ENCODE results near the gene MEAF6.

MEAF6 gene

DNA sequence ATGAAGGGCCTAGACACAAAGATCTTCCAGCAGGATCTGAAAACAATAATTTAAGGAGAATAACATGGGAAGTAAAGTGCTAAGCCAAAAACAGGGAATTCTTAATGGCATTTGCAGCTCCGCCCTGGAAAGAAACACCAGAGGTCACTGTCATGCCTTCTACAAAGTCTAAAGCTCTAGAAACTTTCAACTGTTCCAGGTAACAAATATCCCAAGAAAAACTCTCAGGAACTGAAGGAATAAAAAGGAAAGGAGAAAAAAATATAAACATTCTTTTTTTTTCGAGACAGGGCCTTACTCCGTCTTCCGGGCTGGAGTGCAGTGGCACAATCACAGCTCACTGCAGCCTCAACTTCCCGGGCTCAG lies 27.0 kb downstream of the MEAF6 start:
- in situ Hi-C loops (cut with MboI; ENCODE audit: low pct_unique_long_range_greater_than_20kb, low sequenced_read_pairs) = no loop called here

DNA sequence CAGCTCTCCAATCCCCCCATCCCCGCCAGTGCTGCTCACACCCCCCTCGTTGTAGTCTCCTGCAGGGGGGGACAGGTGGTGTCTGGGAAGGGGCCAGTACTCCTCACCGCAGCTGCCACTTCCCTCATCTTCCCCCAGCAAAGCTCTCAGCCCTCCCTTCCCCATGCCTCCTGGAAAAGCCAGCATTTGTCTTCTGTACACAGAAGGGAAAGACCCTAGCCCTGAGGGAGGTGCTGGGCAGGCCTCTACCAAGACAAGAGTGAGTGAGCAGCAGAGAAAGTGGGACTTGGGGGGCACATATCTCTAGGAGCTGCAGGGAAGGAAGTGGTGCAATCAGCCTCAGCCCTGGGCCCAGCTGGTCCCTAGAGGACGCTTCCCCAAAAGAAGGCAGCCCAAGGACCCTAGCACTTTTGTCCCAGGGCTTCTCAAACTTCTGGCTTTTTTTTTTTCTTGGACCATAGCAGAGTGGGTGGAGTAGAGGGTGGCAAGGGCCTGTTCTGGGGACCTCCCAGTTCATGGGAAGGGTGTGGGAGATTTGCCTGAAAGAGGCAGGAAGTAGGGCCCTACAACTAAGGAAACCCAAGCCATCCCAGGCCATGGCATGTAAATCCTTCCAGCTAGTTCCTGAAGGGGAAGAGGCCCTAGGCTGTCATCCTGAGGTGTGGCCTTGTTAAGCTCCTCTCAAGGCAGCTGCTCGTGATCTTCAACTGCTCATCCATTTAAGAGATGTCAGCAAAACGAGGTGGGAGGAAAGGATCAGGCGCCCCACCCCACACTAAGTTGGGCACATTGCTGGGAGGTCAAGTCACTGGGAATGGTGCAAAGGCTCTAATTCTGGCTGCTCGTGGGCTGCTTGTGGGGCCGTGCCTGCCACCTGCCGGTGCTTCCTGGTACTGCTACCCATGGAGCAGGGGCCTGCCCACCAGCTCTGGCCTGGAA lies 27.6 kb downstream of the MEAF6 start:
- in situ Hi-C loops (cut with MboI; ENCODE audit: low pct_unique_long_range_greater_than_20kb, low sequenced_read_pairs) = no loop called here
- peak; percentile 85 for DNase-seq

More for the DNA sequence above, 27.0 kb downstream of the MEAF6 start:
- DNase-seq = no peak

DNA sequence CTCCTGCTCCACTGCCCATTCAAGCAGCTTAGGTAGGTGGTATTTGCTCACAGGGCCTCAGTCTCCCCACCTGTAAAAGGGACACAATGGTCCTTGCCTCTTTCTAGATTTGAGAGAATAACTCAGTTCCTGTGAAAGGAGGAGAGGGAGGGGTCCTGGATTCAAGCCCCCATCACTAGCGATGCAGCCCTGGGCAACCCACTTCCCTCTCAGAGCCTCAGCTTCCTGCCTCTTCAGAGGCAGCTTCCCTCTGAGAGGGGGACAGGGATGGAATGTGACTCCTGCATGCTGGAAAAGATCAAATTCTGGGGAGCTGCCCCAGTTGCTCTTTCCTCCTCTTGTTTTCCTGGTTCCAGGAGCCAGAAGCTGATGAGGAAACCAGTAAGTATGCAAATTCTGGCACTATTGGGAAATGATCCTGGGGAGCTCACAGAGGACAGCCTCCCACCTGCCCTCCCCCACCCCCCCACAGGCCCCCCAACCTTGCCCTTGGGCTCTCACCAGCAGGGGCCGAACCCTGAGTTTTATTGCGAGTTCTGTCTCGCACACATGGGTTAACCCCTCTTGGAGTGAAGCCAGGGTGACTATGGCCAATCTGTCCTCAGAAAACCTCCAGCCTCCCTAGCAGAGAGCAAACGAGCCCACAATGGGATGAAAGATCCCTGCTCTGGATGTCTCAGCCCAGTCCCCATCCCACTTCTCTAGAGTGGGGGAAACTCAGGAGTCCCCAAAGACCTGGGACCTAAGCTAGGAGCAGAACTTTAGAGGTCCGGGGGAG lies 28.5 kb downstream of the MEAF6 start:
- DNase-seq = no peak
- in situ Hi-C loops (cut with MboI; ENCODE audit: low pct_unique_long_range_greater_than_20kb, low sequenced_read_pairs) = no loop called here

DNA sequence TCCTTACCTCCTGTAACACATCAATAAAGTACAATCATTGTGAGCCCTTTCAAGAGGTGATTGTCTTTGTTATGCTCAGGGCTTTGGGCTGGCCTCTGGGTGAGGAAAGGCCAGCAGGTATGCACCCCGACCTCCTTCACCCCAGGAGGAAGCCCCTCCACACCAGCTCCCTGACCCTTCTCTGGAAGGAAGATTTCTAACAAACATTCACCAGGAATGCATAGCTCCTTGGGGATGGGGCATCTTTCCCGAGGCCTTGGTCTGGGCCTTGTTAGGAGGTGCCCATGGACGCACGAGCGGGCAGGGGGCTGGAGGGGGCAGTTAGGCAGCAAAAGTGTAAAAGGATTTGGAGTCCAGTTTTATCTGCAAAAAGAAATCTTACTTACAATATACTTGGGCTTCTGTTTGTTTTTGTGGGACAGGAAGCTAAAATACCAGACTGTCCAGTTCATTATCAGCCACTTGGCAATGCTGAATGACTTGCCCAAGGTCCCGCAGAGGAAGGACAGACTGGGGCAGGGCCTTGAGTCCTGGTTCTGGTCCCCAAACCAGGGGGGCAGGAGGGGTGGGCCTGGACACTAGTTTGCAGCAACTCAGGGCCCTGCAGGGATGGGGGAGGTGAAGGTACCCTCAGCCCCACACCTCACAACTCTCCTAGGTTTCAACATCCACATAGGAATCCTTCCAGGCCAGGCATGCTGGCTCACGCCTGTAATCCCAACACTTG lies 30.1 kb downstream of the MEAF6 start:
- DNase-seq = no peak
- in situ Hi-C loops (cut with MboI; ENCODE audit: low pct_unique_long_range_greater_than_20kb, low sequenced_read_pairs) = no loop called here

DNA sequence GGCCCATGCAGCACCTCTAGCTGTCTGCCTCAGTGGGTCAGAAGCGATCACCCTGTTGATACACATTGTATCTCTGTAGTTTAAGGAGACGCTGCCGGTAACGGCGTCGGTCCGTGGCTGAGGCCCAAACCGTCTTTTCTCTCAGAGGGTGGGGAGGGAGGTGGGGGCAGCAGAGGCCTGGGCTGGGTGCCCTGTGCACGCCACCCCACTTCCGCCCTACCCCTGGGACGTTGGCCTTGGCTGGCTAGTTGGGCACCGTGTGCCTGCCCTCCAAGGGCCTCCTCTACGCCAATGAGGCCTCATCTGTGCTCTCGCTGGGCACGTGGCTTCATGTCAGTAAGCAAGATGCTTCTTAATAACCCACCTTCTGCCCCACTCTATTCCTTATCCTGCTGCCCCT lies 30.8 kb downstream of the MEAF6 start:
- in situ Hi-C loops (cut with MboI; ENCODE audit: low pct_unique_long_range_greater_than_20kb, low sequenced_read_pairs) = no loop called here
- no peak for DNase-seq

DNA sequence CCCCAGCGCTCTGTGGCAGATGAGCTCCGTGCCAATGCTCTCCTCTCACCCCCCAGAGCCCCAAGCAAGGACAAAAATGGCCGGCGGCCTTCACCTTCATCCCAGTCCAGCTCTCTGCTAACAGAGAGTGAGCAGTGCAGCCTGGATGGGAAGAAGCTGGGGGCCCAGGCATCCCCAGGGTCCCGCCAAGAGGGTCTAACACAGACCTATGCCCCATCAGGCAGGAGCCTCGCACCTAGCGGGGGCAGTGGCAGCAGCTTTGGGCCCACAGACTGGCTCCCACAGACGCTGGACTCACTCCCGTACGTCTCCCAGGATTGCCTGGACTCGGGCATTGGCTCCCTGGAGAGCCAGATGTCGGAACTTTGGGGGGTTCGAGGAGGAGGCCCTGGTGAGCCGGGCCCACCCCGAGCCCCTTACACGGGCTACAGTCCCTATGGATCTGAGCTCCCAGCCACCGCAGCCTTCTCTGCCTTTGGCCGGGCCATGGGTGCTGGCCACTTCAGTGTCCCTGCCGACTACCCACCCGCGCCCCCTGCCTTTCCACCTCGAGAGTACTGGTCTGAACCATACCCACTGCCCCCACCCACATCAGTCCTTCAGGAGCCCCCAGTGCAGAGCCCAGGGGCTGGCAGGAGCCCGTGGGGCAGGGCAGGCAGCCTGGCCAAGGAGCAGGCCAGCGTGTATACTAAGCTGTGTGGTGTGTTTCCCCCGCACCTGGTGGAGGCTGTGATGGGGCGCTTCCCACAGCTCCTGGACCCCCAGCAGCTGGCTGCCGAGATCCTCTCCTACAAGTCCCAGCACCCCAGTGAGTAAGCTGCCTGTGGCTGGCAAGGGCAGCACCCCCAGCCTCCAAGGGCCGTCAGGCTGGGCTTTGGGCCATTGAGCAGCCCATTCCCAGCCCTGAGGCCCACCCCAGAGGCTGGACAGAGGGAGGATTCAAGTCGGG lies 31.5 kb downstream of the MEAF6 start:
- in situ Hi-C loops (cut with MboI; ENCODE audit: low pct_unique_long_range_greater_than_20kb, low sequenced_read_pairs) = no loop called here

DNA sequence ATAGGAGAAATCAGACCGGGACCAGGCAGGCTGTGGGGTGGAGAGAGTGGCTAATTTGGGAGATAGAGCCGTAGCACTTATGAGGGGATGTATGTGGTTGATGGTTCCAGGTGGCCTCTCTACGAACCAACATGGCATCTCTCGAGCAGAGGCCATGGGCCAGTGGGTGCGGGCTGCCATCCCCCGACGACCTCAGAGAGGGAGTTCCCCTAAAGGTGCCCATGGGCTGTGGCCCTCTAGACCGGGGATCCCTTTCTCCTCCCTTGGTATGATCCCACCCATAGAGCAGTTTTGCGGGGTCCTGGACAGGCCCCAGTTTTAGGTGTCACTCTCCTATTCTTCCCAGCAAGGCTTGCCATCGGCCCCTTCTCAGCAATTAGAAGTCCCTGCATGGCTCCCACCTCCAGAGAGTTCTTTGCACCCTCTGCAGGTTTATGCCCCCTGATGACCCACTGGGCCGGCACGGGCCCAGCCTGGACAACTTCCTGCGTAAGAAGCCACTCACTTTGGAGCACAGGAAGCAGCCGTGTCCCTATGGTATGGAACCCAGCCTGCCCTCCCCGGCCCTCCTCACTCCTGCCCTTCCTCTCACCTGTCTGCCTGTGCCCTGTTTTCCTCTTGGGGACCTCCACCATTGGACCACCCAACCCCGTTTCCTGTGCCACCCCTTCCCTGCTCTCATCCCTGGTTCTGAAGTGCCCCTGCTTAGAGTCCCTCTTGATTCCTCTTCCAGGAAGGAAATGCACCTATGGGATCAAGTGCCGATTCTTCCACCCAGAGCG lies 32.4 kb downstream of the MEAF6 start:
- DNase-seq = no peak
- in situ Hi-C loops (cut with MboI; ENCODE audit: low pct_unique_long_range_greater_than_20kb, low sequenced_read_pairs) = no loop called here

More for the DNA sequence above, 31.5 kb downstream of the MEAF6 start:
- DNase-seq = no peak

DNA sequence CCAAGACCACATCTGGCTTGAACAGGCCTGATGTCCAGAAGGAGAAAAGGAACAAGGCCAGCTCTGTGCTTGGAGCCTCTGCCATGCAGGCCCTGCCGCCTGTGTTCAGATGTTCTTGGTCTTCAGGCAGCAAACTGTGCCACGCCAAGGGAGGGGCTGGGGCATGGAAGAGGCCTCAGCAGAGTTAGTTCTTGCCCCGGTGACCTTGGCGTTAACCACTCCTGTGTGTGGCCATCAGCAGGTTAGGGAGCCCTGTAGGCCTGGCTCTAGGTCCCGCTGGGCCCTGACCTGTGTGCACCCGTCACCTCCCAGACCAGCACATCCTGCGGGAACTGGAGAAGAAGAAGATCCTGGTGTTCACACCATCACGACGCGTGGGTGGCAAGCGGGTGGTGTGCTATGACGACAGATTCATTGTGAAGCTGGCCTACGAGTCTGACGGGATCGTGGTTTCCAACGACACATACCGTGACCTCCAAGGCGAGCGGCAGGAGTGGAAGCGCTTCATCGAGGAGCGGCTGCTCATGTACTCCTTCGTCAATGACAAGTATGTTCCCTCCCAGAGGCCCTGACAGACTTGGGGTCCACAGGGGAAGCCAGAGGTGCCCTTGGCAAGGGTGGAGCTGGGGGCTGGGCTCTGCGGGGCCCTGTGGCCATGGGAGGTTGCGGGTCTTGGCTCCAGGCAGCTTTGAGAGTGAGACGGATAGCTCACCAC lies 33.1 kb downstream of the MEAF6 start:
- in situ Hi-C loops (cut with MboI; ENCODE audit: low pct_unique_long_range_greater_than_20kb, low sequenced_read_pairs) = no loop called here
- DNase-seq = no peak

DNA sequence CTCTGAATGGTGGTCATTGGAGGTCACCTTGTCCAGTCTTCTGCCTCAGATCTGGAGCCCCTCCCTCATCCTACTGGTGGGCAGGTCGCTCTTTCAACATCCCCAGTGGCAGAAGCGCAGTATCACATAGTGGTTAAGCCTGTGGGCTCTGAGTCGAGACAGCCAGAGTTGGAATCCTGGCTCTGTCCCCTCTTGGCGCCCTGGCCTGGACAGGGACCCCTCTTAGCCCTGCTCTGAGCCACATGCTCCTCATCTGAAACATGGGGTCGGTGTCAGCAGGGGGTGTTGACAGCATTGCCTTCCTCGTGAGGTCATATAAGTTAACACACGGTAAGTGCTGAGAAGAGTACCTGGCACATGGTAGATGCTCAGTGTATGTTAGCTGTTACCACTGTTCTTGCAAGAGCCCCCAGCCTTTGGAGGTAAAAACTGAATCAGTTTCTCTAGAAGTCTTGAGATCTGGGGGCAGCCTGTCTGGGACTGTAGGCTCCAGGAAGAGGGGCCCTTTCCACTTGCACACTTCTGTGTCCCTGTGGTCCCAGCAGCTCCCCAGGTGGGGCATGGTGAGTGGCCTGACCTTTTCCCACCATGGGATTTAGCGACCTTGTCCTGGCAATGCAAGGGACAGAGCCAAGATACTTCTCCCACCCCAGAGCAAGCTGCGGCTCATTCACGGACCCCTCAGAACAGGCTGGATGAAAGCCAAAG lies 33.8 kb downstream of the MEAF6 start:
- in situ Hi-C loops (cut with MboI; ENCODE audit: low pct_unique_long_range_greater_than_20kb, low sequenced_read_pairs) = no loop called here
- no peak for DNase-seq

DNA sequence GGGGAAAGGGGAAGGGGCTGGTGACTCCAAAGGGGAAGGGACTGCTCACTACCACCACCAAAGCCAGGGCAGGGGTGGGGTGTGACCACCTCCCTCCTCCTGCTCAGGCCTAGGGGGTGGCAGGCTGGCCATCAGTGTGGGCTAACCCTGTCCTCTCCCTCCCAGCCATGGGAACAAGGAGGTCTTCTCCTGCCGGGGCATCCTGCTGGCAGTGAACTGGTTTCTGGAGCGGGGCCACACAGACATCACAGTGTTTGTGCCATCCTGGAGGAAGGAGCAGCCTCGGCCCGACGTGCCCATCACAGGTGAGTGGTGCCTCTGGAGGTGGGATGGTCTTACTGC lies 34.5 kb downstream of the MEAF6 start:
- in situ Hi-C loops (cut with MboI; ENCODE audit: low pct_unique_long_range_greater_than_20kb, low sequenced_read_pairs) = no loop called here
- DNase-seq = no peak

DNA sequence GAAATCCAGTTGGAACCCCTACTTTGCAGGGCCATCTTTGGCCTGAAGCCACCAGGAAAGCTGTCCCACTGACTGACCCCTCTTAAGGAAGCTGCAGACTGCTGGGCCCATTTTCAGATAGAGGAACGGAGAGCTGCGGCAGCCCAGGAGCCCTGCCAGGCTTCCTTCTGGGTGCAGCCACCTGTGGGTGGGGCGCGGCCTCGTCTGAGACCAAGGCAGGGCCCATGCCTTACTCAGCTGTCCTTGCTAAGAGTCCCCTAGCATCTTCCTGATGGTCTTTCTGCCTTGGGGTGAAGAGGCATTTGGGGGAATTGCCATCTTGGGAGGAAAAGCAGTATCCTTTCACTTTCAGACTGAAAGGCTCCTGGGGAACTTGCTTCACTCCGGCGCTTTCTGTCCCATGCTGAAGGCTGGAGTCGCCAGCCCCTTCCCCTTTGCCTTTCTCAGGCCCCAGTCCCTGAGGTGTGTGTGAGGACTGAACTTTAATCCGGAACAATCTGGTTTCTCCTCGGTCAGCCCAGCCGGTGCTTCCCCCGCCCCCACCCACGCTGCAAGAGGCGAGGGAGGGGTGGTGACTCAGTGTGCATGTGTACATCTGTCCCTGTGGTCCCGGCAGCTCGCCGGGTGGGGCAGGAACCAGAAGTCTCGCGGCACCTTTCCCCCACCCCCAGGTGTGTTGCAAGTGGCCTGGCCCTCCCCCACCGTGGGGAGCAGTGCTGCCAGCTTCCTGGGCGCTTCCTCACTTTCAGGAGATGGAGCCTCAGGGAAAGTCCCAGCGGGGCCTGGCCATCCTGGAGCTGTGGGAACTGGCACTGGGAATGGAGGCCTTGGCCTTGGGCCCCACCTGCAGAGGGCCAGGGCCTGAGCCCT lies 35.1 kb downstream of the MEAF6 start:
- peak; percentile 82 for DNase-seq
- in situ Hi-C loops (cut with MboI; ENCODE audit: low pct_unique_long_range_greater_than_20kb, low sequenced_read_pairs) = no loop called here

DNA sequence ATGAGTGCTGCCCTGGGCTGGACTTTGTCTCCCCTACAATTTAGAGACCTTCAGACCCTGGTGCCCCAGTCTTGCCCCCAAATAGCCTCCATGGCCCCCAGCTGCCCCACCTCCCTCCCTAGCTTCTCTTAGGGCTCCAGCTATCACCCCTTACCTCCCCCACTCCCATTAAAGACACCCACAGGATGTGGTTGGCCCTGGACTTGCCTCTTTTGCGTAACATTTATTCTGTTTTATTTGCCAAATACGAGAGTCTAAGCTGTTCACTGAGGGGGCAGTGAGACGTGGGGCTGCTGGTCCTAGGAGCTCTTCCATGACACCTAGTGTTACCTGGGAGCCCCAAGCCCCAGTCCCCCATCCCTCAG lies 35.7 kb downstream of the MEAF6 start:
- DNase-seq = peak; percentile 38
- in situ Hi-C loops (cut with MboI; ENCODE audit: low pct_unique_long_range_greater_than_20kb, low sequenced_read_pairs) = no loop called here

DNA sequence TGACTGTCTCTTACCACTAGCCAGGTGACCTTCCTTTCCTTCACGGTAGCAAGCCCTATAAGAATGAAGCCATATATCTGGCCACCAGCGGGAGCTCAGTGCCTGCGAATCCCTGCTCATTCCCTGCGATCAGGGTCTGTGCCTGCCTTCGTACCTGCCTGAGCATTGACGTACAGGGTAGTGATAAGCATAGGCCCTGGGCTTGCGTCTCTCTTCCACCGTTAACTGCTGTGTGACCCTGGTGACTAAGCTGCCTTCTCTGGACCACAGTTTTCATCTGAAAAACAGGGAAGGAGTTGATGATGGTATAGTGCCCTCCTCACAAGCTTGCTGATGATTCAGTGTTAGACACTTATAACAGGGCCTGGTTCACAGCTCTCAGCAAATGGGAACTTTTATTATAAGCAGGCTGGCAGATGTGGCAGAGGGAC lies 36.1 kb downstream of the MEAF6 start:
- in situ Hi-C loops (cut with MboI; ENCODE audit: low pct_unique_long_range_greater_than_20kb, low sequenced_read_pairs) = no loop called here
- DNase-seq = no peak

DNA sequence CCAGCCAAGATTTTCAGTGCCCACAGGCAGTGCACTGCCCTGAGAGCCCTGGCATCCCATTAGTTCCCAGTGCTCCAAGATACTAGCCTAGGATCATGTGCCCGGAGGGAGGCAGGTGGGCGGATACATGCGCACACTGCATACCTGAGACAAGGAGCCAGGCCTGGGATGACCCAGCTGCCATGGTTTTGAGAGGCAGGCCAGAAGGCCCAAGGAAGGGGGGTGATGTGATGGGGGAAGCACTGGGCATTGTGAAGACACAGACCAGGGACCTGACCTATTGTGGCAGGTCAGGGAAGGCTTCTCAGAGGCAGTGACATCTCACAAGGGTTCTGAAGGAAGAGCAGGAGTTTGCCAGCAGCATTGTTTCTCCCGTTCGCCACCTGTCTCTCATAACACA lies 36.6 kb downstream of the MEAF6 start:
- DNase-seq = no peak
- in situ Hi-C loops (cut with MboI; ENCODE audit: low pct_unique_long_range_greater_than_20kb, low sequenced_read_pairs) = no loop called here

DNA sequence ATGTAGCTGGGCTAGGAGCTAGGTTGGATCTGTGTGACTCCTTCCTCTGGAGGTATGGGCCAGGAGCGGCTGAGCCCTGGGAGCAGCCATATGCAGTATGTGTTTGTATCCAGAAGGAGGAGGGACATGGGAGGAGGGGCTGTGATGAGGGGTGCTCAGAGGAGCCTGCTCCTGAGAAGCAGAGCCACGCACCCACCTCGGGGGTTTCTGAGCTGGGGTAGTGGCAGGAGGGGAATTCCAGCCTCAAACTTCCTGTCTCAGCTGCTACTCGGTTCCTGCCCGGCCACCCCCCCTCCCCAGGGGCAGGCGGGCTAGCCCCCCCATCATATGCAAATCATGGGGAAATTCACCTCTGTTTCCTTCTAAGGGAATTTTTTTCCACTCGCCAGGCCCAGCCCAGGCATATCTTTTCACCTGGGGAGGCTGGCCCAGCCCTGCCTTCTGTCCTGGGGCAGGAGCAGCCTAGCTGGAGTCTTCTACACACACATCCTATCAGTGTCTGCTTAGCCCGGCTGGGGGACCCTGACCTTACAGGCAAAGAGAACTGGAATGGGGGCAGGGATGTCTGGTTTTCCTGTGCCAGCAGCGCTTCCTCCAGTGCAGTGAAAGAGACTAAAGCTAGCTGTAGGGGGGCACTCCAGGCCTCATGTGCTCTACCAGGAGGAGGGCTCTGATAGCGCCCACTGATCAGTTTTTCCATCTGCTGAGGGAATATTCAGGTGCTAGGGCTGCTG lies 37.2 kb downstream of the MEAF6 start:
- in situ Hi-C loops (cut with MboI; ENCODE audit: low pct_unique_long_range_greater_than_20kb, low sequenced_read_pairs) = no loop called here
- peak; percentile 25 for DNase-seq
